SK-N-SH treated with all-trans-retinoic acid at 6 μM for 48 hours (cell line): Measurements from ENCODE around the gene GRAP.
A peak's percentile ranks its signal among the peaks of the same experiment; 100 is the strongest.
"Not testable (repeated sequence)": the region's sequence is repeated elsewhere in the genome, so short reads cannot be mapped to it uniquely, and the experiment has no call there.

Experiments used
- ATAC-seq: fragments of 200-7000 bp; cut with Tn5 transposase; 3 replicates; pipeline ENCODE4 v1.9.1; 2020; ENCODE audit warnings: mild to moderate bottlenecking, moderate library complexity
- ARNTL ChIP-seq: fragments of 450-650 bp; formaldehyde crosslinking; IDR thresholded peaks from 2 replicates; pipeline ENCODE4 v1.5.0; 2020; ENCODE audit warnings: low read depth, mild to moderate bottlenecking, moderate library complexity, borderline replicate concordance
- CSDC2 ChIP-seq: fragments of 250-450 bp; sonication (Bioruptor Pico); IDR thresholded peaks from 2 replicates; pipeline ENCODE4 v1.5.0; 2020; ENCODE audit warnings: mild to moderate bottlenecking, moderate library complexity
- ESRRG ChIP-seq: fragments of 250-450 bp; sonication (Bioruptor Pico); IDR thresholded peaks from 2 replicates; pipeline ENCODE4 v1.6.1; 2021; ENCODE audit warnings: mild to moderate bottlenecking
- POU6F1 ChIP-seq: fragments of 250-450 bp; sonication (Bioruptor Pico); IDR thresholded peaks from 2 replicates; pipeline ENCODE4 v1.8.0; 2021; ENCODE audit warnings: low read depth, mild to moderate bottlenecking, moderate library complexity, borderline replicate concordance
- PPARA ChIP-seq: fragments of 250-450 bp; sonication (Bioruptor Pico); IDR thresholded peaks from 2 replicates; pipeline ENCODE4 v1.5.0; 2020; ENCODE audit warnings: mild to moderate bottlenecking, borderline replicate concordance
- RARB ChIP-seq: fragments of 250-450 bp; sonication (Bioruptor Pico); IDR thresholded peaks from 2 replicates; pipeline ENCODE4 v1.8.0; 2021; ENCODE audit warnings: mild to moderate bottlenecking, moderate library complexity
- SNAI2 ChIP-seq: fragments of 250-450 bp; sonication (Bioruptor Pico); IDR thresholded peaks from 2 replicates; pipeline ENCODE4 v1.5.0; 2020; ENCODE audit warnings: mild to moderate bottlenecking, moderate library complexity
- TOX ChIP-seq: fragments of 250-450 bp; sonication (Bioruptor Pico); IDR thresholded peaks from 2 replicates; pipeline ENCODE4 v1.8.0; 2021; ENCODE audit warnings: mild to moderate bottlenecking, moderate library complexity, borderline replicate concordance
- ZC3H10 ChIP-seq: fragments of 250-450 bp; sonication (Bioruptor Pico); IDR thresholded peaks from 2 replicates; pipeline ENCODE4 v1.5.1; 2021; ENCODE audit warnings: mild to moderate bottlenecking, moderate library complexity
- ZFP30 ChIP-seq: fragments of 450-650 bp; formaldehyde crosslinking; IDR thresholded peaks from 2 replicates; pipeline ENCODE4 v1.5.0; 2022; ENCODE audit warnings: mild to moderate bottlenecking, moderate library complexity
- ZNF565 ChIP-seq: fragments of 450-650 bp; formaldehyde crosslinking; conservative IDR thresholded peaks from 2 replicates; pipeline ENCODE4 v1.5.0; 2020; ENCODE audit warnings: low read depth, mild to moderate bottlenecking, moderate library complexity
- ZNF8 ChIP-seq: fragments of 450-650 bp; formaldehyde crosslinking; IDR thresholded peaks from 2 replicates; pipeline ENCODE4 v1.5.0; 2020; ENCODE audit warnings: mild to moderate bottlenecking, moderate library complexity
- TF ChIP-seq, protein P1 (sequence below): fragments of 250-450 bp; sonication (Bioruptor Pico); IDR thresholded peaks from 2 replicates; pipeline ENCODE4 v1.8.0; 2020; ENCODE audit warnings: mild to moderate bottlenecking, moderate library complexity, borderline replicate concordance

The GRAP gene

GRCh38 chr17:19046782-19047375, at the start of gene GRAP:
GRAP (minus strand) TSS chr17:19046957; CDS start chr17:19046926, 31 bp downstream.
- not testable (repeated sequence) for ATAC-seq

DNA sequence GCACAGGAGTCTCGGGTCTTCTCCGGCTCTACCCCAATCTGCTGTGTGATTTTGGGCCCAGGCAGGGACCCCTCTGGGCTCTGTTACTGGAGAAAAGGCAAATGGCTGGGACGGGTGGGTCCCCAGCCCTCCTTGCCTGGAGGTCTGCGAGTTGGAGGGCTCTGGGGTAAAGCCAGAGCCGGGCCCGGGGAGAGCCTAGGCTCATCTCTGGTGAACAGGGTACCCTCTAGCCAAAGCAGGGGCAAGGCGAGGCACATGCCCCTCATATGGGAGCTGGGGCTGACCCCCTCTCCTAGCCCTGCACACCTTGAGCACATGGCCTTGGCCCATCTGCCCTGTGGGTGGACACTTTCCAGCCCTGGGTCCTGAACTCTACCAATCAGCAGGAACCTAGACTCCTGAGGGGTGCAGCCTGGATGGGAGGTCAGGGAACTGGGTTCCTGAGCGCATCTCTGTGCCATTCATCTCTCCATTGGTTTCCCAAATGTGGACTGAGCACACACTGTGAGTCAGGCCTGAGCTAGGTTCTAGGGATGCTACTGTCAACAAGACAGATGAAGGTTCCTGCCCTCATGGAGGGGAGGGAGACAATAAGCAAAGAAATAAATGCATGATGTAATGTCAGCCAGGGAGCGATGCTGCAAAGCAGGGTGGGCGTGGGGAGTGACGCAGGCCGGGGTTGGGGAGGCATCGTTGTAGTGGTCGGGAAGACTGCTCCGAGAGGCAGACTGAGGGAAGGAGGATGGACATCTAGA, 47.1 kb upstream of the GRAP start:
- ATAC-seq = not testable (repeated sequence)

DNA sequence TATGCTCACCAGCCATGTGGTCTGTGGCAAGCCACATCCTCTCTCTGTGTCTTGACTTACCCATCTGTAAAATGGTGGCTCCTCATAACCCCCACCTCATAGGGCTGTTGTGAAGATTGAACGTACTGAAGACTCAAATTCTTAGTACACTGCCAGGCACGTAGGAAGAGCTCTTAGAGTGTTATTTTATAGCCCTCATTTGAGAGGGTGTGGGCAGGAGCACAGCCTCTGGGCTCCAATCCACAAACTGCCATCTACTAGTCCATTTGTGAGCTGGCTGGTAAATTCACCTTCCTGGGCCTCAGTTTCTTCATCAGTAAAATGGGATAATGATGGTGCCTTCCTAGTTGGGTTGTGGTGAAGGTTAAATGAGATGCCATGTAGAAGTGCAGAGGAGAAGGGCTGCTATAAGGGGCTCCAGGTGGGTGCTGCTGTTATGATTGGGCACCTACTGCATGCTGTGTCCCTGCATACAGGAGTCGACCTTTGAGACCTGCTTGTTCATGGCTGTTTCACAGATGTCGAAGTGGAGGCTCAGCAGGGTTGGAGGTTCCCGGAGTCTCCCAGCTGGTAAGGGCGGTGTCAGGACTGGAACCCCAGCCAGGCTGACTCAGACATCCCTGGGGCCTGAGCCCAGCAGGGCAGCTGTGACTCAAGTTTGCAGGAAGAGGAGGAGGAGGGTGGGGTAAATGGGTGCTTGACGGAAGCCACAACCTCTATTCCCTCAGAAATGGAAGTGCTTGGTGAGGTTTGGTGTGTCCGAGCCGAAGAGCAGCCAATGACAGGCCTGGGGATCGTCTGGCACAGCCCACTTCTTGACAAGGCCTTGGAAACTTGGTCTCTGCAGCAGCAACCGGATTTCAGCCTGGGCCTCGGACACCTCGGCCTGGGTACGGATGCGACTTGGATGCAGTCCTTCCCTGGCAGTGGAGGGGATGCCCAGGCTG, 46.3 kb upstream of the GRAP start:
- ATAC-seq = peak; percentile 89

- not testable (repeated sequence) for ATAC-seq
Observed at GRCh38 chr17:19090058-19090772, 43.5 kb upstream of the GRAP start.

DNA sequence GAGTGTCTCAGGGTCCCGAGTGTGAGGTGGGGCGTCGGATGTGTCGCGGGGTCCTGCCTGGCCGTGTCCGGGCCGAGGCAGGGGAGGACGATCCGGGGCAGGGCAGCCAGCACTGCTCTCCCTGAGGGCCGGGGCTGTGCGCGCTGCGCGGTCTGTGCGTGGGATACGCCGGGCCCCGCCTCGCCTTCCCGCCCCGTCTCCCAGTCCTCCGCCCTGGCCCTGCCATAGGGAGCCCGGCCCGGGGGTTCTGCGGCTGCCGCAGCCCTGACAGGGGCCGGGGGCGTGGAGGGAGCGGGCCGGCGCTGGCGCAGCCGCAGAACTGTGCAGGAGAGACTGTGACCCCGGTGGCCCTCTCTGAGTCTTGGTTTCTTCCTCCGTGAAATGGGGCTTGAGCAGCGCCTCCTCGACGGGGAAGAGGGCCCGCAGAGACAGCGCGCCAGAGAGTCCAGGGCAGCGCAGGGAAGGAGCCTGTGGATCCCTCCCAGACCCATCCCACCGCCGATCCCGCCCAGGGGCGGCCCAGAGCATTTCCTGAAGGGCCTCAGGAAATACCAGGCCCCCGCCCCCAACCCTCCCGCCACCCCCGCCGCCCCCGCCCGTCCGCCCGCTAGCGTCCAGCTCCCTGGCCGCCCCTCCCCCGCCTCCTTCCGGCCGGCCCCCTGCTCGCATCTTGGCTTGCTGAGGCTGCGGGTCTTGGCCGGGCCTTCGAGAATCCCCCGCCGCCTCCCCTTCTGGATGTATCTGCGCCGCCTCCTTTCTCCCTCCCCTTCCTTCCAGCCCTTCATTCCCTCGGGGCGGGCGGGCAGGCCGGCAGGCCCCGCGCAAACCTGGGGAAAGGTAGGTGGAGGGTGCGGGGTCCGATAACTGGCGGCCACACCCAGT, 42.3 kb upstream of the GRAP start:
- peak; percentile 64 for ATAC-seq

DNA sequence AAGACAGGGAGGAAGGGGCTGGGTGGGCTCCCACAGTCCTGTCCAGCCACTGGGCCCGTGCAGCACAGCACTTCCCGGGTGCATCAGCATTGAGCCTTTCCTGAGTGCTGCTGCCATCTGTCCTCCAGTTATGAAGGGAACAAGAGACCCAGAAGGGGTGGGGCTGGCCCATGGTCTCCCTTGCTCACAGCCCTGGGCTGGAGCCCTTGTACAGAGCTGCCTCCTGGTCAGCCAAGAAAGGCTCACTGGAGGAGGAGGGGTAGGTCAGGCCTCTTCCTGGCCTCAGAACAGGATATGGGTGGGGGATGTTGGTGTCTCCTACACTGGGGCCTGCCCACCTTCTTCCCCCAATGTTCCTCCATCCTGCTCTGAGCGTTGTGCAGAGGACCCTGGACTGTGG, 30.6 kb upstream of the GRAP start:
- peak; percentile 53 for ATAC-seq

GRCh38 chr17:19076398-19077192, 29.8 kb upstream of the GRAP start:
- ATAC-seq = peak; percentile 100

DNA sequence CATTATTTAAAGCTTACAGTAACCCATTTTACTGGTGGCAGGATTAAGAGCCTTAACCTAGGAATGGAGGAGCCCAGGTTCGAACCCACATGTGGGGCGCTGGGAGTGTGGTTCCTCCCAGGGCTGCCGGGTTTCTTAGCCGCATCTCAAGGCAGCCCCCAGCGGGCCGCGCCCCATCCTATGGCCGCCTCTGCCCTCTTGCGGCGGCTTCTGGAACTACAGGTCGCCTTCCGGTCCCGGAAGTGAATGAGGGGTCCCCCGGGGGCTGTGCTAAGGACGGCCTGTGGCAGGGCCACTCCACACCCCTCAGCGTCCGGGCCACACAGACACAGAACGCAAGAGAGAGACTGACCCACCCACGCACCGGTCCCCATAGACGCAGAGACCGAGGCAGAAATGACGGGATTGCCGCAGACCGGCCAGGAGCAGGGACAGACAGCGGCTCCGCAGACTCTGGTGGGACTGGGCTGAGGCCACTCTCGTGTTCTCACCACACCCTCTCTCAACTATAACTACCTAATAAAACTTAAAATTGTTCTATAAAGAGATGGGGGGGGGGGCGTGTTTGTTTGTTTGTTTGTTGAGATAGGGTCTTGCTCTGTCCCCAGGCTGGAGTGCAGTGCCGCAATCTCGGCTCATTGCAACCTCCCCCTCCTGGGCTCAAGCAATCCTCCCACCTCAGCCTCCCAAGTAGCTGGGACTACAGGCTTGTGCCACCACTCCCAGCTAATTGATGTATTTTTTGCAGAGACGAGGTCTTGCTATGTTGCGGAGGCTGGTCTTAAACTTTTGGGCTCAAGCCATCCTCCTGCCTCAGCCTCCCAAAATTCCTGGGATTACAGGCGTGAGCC, 23.8 kb upstream of the GRAP start:
- ATAC-seq = peak; percentile 96

DNA sequence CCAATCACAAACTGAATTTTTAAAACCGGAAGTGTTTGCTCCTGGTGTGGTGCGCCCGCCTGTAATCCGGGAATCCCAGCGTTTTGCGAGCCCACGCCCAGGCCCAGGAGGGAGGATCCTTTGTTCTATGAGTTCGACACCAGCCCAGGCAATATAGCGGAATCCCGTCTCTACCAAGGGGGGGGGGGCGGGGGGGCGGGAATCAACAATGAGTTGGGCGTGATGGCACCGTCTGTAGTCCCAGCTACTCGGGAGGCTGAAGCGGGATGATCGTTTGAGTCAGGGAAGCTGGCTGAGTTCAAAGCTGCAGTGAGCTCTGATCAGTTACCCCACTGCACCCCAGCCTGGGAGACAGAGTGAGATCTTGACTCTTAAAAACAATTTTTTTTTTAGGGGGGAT, 17.6 kb upstream of the GRAP start:
- not testable (repeated sequence) for ATAC-seq

GRCh38 chr17:19063326-19063956, 16.7 kb upstream of the GRAP start:
- peak; percentile 74 for ATAC-seq
- TF ChIP-seq PPARA (CRISPR knock-in tag) (peak; percentile 96), SNAI2 (CRISPR knock-in tag) (peak; percentile 88; the same call in 1 of the 2 replicates), ZFP30 (CRISPR knock-in tag) (peak; percentile 90), POU6F1 (peak; percentile 98), ESRRG (CRISPR knock-in tag) (peak; percentile 99), ZNF565 (CRISPR knock-in tag) (peak; percentile 98), TOX (CRISPR knock-in tag) (peak; percentile 100), ZC3H10 (CRISPR knock-in tag) (peak; percentile 99), ARNTL (CRISPR knock-in tag) (peak; percentile 96), RARB (CRISPR knock-in tag) (peak; percentile 99), ZNF8 (CRISPR knock-in tag) (peak; percentile 88), CSDC2 (CRISPR knock-in tag) (peak; percentile 95)
- TF ChIP-seq, protein P1, sequence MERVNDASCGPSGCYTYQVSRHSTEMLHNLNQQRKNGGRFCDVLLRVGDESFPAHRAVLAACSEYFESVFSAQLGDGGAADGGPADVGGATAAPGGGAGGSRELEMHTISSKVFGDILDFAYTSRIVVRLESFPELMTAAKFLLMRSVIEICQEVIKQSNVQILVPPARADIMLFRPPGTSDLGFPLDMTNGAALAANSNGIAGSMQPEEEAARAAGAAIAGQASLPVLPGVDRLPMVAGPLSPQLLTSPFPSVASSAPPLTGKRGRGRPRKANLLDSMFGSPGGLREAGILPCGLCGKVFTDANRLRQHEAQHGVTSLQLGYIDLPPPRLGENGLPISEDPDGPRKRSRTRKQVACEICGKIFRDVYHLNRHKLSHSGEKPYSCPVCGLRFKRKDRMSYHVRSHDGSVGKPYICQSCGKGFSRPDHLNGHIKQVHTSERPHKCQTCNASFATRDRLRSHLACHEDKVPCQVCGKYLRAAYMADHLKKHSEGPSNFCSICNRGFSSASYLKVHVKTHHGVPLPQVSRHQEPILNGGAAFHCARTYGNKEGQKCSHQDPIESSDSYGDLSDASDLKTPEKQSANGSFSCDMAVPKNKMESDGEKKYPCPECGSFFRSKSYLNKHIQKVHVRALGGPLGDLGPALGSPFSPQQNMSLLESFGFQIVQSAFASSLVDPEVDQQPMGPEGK (CRISPR knock-in tag) = peak; percentile 99
